ENCODE data around the gene SLC9A8.
"Not testable (repeated sequence)": the region's sequence is repeated elsewhere in the genome, so short reads cannot be mapped to it uniquely, and the experiment has no call there.

The SLC9A8 gene

GRCh38 chr20:49787371-49788357 is 25.0 kb upstream of the SLC9A8 start:
- no peak for DNase-seq

- DNase-seq, result no peak
Observed at GRCh38 chr20:49790077-49790798, 22.4 kb upstream of the SLC9A8 start.

DNA sequence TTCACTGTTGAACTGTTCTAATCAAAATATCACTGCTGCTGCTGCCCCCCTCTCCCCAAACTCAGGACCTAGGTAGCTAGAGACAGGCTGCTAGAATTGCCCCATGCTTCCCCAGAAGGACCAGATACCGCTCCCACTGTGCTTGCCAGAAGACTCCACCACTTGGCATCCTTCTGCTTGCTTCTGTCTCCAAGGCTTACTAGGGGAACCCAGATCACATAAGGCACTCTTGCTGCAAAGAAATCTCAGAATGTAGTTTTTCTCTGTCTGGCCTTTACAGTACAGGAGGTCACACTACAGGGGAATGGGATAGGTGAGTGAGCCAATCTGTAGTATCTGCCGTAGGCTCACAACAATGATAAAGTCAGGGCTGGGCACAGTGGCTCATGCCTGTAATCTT is 21.5 kb upstream of the SLC9A8 start:
- DNase-seq, result no peak

GRCh38 chr20:49792006-49792405 is 20.6 kb upstream of the SLC9A8 start:
- no peak for DNase-seq

DNA sequence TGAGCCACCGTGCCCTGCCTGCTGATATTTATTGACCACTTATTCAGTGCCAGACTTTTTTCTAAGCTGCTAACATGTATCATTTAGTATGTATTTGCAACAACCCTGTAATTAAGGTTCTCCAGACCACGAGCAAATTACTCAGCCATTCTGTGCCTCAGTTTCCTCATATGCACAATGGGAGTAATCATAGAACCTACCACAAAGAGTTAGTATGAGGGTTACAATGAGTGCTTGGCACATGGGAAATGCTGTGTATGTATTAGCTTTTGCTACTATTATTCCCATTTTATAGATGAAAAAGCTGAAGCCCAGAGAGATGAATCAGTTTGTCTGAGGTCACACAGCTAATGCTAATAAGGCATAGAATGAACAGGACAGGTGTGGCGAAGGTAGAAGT is 20.0 kb upstream of the SLC9A8 start:
- no peak for DNase-seq

DNA sequence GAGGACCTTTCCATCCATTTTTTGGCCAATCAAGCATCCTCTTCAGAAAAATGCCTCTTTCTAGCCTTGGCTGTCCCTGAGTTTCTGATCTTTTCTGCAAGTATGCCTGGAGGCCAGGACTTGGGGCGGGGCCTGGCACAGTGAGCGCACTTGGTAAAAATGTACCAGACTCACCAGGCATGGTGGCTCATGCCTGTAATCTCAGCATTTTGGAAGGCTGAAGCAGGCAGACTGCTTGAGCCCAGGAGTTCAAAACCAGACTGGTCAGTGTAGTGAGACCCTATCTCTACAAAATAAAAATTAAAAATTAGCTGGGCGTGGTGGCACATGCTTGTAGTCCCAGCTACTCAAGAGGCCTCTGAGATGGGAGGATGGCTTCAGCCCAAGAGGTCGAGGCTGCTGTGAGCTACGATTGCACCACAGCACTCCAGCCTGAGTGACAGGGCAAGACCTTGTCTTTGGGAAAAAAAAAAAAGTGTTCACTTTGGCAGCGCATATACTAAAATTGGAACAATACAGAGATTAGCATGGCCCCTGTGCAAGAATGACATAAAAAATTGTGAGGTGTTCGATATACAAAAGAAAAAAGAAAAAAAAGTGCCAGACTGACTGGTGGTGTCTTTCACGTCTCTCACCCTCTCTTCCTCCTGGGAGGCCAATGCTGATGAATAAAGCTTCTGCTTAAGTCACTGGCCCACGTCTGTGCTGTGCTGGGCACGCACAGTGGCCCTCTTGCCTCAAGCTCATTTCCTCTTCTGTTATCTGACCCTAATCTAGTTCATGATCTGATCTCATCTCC is 18.1 kb upstream of the SLC9A8 start:
- DNase-seq, result no peak

GRCh38 chr20:49795135-49795424 is 17.5 kb upstream of the SLC9A8 start:
- DNase-seq, result no peak

GRCh38 chr20:49796600-49797343 is 15.9 kb upstream of the SLC9A8 start:
- DNase-seq, result no peak

- no peak for DNase-seq
Observed at GRCh38 chr20:49797344-49797615, 15.3 kb upstream of the SLC9A8 start.

GRCh38 chr20:49798718-49799117 is 13.9 kb upstream of the SLC9A8 start:
- no peak for DNase-seq

DNA sequence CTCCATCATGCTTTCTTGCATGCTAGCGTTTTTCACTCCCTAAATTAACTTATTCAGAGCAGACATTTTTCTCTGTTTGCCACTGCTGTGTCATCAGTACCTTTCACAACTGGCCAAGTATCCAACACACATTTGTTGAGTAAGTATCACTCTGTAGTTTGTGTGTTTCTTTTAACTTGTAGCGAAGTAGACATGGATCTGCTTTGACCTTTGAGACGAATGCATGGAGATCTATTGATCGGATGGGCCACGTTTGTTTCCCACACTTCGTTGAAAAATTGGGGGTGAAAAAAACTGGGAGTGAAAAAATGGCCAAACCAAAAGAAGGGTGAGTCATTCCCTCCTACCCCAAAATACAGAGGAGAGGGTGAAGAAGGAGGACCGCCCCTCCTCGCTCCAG is 12.9 kb upstream of the SLC9A8 start:
- DNase-seq, result no peak

- DNase-seq, result no peak
Observed at GRCh38 chr20:49803418-49803817, 9.2 kb upstream of the SLC9A8 start.

DNA sequence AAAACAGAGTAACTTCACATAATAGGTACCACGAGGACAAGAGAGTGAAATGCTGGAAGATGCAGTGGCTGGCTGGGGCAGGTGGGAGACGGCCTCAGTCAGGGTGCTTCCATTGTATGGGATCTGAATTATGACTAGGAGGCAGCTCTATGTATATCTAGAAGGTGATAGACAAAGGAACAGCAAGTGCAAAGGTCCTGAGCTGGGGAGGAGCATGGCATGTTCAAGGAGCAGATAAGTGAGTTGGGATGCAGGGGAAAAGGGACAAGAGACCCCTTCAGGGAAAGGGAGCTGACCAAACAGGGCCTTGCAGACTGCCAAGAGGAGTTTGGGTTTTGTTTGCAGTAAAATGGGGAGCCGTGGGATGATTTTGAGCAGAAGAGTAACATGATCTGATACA is 8.3 kb upstream of the SLC9A8 start:
- no peak for DNase-seq

DNA sequence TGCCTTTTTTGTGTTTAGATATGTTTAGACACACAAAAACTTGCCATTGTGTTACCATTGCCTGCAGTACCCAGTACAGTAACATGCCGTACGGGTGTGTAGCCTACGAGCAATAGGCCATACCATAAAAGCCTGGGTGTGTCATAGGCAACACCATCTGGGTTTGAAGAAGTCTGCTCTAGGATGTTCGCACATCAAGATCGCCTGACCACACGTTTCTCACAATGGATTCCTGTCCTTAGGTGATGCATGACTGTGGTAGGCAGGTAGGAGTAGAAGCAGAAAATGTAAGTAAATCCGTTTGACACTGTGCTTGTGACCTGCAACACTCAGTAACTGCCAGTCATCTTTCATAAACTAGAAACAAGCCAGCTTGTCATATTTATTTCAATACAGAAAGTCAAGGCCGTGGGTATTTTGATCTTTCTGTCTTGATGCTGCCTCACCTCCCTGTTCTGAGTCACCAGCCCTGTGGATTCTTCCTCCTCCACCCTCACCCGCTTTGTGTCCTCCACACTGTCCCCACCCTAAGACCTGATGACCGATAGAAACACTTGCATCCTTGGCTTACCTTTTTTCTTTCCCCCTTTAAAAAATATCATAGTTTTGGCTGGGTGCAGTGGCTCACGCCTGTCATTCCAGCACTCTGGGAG is 7.3 kb upstream of the SLC9A8 start:
- not testable (repeated sequence) for DNase-seq

- no peak for DNase-seq
Observed at GRCh38 chr20:49808753-49809152, 3.9 kb upstream of the SLC9A8 start.

GRCh38 chr20:49809803-49810359 is 2.7 kb upstream of the SLC9A8 start:
- DNase-seq, result no peak

DNA sequence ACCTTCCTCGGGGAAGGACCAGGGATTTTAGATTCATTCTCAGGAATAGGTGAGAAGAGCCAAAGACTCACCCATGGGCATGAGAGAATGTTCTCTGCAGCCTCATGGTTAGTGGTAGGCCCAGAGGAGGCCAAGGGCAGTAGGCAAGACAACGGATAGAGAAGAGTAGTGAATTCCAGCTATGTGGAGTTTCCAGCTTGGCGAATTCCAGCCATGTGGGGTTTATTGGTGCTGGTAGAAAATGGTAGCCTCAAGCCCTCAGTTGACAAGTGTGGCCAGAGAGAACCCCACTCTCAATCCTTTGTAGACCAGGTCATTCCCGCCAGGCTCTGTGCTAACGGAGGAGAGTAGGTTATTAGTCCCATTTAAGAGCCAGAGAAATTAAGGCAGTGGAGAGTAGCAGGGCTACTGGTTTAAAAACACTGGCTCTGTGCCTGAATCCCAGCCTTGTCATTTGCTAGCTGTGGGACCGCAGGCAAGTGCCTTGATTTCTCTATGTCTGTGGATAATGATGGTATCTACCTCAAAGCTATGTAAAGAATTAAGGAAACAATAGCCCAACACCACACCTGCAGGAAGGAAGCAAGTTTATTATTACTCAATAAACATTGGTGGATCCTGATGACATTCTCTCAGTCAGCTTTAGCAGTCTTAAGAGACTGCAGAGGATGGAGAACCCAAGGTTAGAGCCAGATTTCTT is 2.0 kb upstream of the SLC9A8 start:
- DNase-seq, result no peak

DNA sequence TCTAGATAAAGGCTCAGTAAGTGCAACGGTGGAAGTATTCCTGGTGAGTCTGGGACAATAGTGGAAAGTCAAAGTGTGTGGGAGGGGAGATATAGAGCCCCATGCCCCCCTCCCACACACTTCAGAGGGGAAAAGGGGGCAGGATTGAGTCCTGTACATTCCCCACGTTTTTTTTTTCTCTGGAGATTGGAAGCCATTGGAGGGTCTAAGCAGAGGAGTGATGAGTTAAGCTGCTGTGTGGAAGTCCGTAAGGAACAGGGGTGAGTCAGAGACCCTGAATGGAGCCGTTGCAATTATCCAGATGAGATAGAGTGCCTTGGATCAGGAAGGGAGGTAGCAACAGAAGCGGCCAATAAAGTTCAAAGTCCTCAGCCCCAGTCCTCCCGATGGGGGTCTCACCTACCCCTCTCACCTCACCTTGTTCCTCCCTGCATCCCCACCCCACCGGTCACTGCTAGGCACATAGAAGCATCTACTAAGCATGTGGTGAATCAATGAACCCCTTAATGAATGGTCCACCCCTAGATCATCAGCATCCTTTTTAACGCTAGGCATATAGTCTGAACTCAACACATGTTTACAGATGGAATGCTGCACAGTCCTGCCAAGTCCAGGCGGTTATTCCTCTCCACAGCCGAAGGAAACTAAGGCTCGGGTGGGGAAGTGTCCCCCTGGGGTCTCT is 662 bp upstream of the SLC9A8 start:
- no peak for DNase-seq

DNA sequence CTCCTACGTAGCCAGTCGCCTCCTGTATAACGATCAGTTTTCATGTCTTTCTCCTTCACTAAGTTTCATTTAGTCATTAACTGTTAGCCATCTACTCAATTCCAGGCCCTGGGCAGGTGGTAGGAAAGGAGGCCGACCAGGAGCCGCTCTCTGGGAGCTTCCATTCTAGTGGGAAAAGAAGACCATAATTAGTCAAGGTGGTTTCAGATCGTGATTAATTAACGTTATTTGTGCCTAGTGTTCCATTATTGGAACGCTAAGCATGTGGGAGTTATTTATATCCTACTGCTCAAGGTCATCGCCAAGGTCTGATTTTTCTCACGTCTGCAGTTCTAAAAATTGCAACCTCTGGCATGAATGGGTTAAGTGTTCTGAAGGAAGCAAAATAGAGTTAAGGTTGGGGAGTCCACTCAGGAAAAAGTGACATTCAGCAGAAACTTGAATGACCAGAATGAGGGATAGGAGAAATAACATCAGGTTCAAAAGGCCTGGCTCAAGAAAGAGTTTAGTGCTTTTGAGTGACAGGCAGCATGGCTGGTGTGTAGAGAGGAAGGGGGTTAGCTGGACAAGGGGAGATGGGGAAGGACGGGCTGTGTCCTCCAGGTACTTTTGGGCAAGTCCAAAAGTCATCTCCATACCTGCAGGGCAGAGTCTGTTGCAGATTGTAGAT is 812 bp downstream of the SLC9A8 start:
- no peak for DNase-seq

GRCh38 chr20:49814057-49814694 is 1.5 kb downstream of the SLC9A8 start:
- DNase-seq, result no peak
